HG02623 (cell line): ENCODE data around the gene OPN1SW.

Experiments
- ATAC-seq: cut with Tn5 transposase; IDR thresholded peaks from one replicate; pipeline ENCODE4 v1.9.1; 2021; ENCODE audit warnings: moderate library complexity; ENCODE audit not compliant: unreplicated experiment

The OPN1SW gene

DNA sequence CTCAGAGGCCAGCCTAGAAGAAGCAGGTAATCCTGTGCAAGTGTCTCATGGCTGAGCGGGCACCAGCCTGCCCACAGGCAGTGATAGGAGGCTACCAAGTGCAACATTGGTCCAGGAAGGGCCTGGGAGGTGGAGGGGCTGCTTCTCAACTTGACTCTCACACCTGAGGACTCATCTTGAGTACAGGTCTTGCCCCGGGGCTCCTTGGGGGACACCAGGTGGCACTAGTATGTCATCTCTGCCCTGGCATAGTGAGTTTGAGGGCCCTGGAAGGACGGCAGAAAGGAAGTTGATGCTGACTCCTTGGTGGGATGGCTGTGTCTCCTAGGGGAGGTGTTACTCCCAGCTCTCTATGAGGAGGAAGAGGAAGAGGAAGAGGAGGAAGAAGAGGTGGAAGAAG, 18.4 kb upstream of the OPN1SW start:
- ATAC-seq: no peak

DNA sequence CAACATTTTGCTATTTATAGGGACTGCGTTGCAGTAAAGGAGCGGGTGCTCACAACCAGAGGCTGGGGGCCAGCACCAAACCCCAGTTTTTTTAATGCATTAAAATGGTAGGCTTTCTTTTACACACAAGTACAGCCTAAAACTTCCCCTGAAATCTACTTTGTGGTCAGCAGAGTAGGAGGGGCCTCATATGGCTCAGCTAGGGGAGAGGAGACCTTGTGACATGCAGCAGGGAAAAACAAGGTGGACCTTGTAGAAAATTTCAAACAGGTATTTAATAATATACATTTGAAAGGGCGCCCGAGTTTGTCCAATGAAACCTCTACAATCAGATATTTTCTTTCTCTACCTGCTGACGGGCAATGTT, 17.6 kb upstream of the OPN1SW start:
- no peak for ATAC-seq

DNA sequence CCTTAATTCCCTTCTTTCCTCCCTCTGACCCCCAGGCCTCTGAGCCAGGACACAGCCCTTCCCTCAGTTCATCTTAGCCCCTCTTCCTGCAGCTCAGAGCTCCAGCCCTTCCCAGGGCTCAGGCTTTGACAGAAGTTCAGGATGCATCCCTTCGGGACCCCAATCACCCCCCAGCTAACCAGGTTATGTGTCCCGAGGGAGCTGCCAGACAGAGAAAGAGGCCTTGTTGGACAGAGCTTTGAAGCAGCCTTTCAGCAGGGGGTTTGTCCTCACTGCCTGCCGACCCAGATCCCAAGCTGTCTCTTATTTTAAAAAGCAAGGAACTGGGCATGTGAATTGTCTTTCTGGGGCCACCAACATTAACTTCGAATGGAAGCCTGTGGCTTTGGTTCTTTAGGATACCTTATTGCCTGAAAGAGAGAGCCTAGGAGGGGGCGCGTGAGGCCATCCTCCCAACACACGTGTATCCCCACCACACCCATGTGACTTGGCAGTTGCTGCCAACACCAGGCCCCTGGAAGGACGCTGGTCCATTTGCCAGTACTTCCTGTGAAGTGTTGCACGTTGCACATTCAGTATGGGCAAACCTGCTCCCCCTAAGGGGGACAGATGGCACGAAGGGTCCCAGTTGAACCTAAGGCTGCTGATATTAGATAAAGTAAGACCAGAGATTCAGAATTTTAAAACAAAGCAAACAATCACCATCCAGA, 17.0 kb upstream of the OPN1SW start:
- no peak for ATAC-seq

DNA sequence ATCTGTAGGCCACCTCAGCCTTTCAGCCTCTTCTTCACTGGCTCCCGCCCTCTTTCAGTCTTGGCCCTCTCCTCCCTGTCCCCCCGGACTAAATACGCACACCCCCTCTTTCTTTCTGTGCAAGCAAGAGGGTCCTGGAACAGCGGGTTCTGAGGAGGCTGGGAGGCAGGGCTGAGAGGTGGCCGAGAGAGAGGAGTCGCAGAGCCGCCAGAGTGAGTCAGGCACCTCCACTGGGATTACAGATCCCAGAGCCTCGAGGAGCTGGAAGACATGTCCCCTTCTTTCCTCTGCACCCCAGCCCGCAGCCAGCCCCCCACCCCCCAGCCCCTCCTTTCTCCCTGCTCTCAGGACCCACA, 16.4 kb upstream of the OPN1SW start:
- ATAC-seq: no peak

DNA sequence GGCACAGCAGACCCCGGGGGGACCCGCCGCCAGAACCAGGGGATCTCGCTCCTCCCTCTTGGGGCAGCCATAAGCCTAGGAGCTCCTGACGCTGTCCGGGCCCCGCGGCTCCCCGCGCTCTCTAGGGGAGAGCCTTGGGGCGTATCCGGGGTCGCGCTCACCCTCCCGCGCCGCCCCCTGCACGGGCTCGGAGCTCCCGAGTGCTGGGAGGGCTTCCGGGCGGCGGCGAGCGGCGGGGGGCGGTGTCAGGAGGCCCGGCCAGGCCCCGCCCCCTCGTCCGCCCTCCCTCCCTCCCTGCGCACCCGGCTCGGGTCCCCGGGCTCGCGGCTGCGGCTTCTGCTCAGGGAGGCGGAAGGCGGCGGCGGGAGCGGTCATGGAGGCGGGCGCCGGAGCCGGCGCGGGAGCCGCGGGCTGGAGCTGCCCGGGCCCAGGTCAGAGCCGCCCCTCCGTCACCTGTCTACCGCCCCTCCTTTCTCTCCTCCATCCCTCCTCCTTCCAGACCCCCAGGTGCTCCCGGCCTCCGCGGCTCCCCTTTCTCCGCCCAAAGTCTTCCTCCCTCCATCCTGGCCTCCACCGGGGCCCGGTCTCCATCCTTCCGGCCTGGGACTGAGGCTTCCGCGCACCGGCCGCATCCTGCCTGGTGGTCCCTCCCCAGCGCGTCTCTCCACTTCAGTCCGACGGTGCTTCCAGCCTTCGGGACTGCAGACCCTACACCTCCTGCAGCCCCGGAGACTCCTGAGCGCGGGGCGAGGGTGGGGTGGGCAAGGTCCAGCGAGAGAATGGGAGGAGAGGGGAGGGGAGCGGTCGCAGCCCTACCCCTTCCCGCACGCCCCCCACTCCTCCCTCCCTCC, 15.8 kb upstream of the OPN1SW start, which contains the start of gene CCDC136:
CCDC136 (plus strand) TSS at position 848 of the 851 bp plus-strand sequence. CDS start 444 bp downstream, outside the sequence.
- peak; percentile 70 for ATAC-seq

DNA sequence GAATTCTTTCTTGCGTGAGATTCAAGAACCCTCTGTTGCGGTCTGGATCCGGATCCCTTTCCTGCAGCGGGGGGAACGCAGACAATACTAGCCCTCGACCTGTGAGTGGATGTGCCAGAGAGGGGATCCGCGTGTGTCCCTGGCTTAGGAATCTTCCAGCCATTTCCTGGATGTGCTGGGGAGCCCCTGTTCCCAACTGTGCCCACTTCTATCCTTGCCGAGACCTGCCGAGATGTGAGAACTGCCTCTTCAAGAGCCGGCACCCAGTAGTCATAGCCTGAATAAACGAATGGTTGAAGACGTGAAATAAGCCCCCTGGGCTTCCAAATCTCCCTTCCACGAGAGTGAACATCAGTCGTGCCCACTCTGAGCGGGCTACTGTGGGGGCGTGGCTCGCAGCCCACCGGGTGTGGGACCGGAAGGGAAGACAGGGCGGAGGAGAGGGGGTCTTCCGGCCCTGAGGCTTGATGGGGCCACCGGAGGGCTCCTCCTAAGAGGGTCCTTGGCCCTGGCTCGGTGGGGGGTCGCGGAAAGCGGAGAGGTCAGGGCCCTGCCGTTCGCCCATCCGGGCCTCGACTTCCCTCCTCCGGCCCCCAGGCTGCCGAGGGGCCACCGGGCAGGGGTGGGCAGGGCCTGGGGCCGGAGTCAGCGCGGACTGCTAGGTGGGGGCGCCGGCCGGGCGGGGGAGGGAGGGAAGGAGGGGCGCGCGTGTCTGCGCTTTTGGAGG, 14.9 kb upstream of the OPN1SW start:
- ATAC-seq: no peak

DNA sequence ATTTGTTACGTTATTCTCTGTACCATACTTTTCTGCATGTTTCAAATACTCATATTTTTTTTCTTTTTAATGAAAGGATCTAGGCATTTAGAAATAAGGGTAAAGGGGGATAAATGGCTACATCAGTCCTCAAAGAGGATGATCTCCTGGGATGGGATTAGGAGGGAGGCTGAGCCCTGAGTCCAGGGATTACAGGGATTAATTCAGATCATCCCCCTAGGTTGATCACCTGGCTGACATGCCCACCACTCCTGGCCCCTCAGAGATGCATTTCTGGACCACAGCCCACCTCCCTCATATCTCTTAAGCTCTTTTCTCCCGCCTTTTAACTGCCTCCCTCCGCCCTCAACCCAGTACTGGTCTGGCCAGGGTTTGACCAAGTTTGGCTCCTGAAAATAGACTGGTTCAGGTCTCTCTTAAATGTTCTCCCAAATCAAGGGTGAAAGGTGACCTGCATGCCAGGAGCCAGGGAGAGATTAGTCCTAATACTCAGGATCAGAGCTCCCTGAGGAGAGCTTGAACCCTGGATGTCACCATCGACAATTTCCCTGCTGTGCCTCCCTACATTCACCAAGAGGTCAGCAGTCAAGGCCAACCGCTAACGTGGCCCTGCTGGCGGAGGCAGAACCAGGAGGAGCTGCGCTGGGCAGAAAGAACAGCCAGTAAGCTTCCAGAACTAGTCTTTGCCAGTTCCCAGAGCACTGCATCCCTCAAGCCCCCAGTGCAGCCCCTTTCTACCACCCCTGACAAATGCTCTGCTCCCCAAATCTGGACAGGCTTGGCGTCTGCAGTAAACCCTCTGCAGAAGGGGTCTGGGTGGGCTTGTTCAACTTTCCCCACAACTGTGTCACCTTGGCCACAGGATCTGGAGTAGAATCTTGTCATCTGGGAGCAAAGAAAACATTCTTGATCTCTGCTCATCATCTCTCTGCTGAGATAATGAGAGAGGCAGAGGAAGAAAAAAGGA, 13.1 kb upstream of the OPN1SW start:
- no peak for ATAC-seq

DNA sequence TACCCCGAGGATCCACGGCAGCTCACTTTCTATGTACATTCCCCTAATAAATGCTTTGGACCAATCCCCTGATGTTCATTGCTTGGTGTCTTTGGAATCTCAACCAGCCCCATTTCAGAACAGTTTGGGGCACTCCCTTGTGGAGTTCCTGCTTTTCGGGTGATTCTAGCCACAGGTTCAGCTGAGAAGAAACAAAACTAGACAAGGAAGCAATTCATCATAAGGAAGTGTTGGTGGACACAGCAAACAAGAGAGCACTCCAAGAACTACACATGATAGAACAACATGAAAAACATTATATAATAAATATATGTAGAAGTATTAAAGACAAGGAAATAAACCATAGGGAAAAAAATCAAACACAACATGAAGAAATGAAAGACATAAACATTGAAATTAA, 10.1 kb upstream of the OPN1SW start:
- no peak for ATAC-seq

DNA sequence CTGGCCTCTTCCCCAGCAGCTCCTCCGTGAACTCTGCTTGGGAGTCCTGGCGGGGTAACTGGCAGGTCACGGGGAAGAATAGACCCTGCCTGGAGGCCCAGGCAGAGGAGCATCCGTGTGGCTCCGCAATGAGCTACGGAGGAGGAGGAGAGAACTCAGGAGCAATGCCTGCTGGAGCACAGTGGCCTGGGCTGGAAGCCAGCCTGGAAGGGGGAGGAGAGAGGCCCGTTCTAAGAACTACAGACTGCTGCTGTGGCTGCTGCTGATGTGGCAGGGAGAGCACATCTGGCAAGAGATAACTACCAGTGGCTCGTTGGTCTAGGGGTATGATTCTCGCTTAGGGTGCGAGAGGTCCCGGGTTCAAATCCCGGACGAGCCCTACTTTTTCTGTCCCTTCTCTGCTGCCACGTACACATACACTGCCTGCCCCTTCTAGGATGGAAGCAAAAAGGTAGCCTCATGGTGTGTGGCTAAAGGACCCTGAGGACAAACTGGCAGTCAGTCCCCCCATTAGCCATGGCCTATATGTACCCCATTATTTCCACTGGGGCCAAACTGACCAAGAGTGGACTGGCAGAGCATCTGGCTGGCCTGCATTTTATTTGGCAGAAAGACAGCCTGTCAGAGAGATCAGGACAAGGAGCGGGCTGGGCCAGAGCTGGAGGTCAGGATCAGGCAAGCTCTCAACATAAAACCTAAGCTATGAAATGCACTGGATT, 7.7 kb upstream of the OPN1SW start:
- no peak for ATAC-seq

DNA sequence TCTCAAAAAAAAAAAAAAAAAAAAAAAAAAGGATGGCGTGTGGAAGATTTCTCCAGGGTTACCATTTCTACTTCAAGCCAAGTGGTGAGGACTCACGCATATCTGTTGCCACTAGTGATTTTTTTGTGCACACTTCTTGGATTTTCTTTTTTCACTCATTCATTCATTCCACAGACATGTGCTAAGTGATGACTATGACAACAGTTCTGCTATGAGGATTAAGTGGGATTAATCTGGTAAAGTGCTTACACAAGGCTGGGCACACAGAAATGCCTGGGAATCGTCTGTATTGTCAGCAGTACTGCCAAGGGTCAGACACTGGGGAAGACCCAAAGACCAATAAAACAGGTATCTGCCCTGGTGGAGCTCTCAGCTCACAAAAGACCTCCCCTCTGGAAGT, 6.3 kb upstream of the OPN1SW start:
- ATAC-seq: no peak

DNA sequence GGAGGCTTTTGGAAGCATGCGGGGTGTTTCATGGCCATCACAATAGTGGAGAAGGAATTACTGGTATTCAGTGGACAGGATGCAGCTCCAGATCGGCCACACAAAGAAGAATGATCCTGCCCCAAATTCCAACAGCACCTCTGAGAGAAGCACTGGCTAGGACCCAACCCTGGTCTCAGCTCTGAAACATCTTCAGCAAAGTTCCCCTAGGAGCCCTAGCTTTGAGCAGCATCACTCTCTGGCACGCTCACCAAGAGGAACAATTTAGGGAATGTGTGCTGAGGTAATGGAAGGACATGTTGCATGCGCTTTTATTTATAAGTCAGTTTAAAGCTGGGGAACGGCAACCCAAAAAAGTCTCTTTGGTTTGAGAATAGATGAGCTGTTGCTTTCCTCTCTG, 5.5 kb upstream of the OPN1SW start:
- ATAC-seq: no peak

DNA sequence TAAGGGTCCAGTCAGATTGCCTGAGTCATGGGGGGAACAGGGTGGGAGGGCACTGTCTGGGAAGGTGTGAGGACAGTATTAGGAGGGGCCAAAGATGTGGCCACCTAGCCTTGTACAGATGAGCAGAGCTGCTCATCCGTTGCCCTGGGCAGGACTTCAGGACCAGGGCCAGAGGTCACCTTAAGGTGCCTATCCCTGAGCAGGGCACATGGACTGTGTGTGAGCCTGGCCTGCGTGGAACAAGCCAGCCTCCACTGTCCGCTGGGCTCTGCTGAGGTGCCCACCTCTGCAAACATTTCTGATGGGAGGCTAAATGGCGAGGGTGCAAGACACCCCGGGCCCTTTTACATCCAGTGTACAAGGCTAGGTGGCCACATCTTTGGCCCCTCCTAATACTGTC, 3.4 kb upstream of the OPN1SW start:
- no peak for ATAC-seq

DNA sequence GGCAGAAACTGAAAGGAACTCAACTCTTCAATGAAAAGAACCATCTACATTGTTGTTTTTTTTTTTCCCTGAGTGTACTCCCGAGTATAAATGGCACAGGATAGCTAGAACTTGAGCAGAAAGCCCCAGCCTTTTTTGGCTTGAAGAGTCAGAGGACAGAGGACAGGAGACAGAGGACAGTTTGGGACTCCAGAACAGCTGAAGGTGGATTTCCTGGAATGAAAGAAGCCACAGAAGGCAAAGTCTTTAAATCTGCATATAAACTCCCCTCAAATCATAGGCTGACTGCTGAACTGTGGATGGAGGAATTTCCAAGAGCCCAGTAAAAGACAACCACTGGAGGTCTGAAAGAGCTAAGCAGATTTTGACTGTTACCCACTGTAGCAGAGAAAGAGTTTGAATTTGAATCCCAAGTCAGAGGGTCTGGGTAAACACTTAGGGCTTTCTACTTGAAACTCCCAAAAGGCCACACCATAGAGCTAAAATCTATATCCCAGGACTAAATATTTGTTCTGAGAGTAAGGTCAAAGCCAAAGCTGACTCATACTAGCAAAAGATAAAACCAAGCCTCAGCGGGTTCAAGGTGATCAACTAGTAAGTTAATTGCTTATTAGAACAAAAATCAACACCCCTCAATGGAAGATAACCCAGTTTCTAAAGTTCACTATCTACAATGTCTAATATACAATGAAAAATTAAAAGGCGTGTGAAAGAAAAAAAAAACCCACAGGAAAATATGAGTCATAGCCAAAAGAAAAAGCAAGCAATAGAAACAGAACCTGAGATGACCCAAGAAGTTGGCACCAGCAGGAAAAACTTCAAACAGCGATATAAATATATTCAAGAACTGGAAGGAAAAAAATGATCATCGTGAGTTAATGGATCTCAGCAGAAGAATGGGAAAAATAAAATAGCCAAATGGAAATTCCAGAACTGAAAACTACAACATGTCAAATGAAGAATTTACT, 1.8 kb upstream of the OPN1SW start:
- no peak for ATAC-seq

DNA sequence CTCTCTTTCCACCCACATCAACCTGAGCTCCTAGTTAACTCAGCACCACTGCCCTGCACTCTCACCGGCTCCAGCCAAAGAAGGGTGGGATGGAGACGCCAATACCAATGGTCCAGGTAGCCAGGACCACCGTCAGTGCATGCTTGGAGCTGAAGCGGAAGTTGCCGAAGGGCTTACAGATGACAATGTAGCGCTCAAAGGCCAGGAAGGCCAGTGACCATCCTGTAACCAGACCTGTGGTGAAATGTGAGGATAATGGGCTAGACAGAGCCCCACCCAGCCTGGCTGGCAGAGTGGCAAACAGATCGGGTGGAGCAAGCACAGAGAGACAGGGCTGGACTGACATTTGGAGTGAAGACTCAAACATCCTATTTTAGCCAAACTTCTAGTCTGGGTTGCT, 673 bp downstream of the OPN1SW start:
- no peak for ATAC-seq

DNA sequence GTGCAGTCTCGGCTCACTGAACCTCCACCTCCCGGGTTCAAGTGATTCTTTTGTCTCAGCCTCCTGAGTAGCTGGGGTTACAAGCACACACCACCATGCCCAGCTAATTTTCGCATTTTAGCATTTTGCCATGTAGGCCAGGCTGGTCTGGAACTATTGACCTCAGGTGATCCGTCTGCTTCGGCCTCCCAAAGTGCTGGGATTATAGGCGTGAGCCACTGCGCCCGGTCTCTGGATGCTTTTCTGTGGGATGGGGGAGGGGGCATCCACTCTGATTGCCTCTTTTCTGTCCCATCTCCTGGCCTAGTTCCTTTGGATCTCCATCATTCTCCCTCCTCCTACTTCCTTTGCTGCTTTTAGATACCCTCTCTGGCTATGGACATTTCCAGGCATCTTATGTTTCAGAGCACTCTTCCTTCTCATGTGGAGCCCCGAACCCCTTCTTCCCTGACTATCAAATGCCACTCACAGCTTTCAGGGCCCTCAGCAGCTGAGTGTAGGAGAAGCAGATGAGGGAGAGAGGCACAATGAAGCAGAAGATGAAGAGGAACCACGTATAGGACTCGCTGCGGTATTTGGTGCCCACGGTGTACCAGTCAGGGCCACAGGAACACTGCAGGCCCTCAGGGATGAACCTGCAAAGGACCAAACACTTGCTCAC, 1.4 kb downstream of the OPN1SW start:
- ATAC-seq: no peak

DNA sequence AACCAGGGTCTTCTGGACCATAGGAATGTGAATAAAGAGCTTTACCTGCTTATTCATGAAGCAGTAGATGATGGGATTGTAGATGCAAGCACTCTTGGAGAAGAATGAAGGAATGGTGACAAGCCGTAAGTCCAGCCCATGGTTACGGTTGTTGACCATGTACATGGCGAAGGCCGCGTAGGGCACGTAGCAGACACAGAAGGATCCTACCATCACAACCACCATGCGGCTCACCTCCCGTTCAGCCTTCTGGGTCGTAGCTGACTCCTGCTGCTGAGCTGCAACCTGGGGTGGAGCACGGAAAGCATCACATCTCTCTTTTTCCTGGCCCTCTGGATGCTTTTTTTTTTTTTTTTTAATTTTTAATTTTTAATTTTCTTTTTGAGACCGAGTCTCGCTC, 2.0 kb downstream of the OPN1SW start:
- no peak for ATAC-seq

DNA sequence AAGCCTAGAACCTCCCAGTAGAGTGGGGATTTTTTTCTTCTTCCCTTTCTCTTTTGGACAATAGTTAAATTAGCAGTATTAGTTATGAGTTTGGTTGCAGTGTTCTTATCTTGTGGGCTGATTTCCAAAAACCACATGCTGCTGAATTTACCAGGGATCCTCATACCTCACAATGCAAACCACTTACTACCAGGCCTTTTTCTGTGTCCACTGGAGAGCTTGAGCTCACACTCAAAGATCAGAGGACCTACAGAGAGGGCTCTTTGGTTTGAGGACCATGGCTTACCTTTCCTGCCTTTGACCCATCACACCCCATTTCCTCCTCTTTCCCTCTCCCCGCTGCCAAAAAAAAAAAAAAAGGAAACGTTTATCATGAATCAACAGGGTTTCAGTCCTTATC, 5.4 kb downstream of the OPN1SW start:
- ATAC-seq: no peak

DNA sequence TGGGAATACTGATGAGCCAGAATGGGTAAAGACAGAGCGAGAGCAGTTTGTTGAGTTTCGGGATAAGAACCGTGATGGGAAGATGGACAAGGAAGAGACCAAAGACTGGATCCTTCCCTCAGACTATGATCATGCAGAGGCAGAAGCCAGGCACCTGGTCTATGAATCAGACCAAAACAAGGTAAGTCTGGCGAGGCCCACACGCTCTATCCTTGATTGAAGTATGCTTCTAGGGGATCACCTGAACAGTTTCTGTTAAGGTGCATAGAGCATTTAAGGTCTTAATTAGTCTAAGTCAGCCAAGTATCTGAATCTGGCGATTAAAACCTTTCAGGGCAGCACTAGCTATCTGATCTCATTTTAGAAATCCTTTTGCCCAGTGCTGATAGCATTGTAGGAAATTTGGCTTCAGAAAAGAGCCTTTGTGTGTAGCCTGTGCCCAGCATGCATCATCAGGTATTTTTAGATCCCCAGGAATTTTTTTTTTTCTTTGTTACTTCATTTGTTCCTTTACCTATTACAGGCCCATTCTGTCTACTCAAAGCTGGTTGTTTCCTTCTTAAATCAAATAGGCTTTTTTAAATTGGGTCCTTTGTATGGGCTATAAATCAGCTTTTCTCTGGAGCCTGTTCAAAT, 8.0 kb downstream of the OPN1SW start:
- no peak for ATAC-seq
